CD4-positive, alpha-beta T cell treated with Interleukin-2 at 100 ng/mL for 4 hours (primary cell): ENCODE measurements around the gene MAP3K20.
"Not testable (repeated sequence)": the region's sequence is repeated elsewhere in the genome, so short reads cannot be mapped to it uniquely, and the experiment has no call there.

Experiments
- DNase-seq: peaks from one replicate; pipeline ENCODE4 v3.0.0-alpha.2; 2020; ENCODE audit warnings: low spot score

Gene MAP3K20

DNA sequence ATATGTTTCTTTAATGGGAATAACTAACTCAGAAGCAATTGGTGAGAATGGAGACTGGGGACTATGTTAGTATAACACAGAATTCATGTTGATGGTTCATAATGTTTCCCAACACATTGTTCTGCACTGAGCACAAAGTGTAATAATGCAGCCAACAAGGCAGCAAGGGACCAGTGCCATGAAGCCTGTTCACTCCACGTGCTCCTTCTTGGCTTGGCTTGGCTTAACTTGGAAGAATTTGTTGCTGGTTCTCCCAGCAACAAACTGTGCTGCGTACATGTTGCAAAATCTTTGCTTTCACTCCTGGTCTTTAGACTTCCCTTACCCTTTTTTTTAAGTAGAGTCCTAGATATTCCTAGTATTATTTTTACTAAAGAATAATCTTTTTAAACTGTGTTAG, 129.7 kb downstream of the MAP3K20 start:
- DNase-seq: no peak

DNA sequence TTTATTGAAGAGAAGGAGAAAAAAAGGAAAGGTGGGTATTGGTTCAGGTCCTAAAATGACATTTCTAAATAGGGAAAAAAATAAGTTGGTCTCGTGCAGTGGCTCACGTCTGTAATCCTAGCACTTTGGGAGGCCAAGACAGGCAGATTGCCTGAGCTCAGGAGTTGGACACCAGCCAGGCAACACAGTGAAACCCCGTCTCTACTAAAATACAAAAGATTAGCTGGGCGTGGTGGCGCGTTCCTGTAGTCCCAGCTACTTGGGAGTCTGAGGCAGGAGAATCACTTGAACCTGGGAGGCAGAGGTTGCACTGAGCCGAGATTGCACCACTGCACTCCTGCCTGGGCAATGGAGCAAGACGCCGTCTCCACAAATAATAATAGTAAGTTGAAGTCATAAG, 131.5 kb downstream of the MAP3K20 start:
- not testable (repeated sequence) for DNase-seq

DNA sequence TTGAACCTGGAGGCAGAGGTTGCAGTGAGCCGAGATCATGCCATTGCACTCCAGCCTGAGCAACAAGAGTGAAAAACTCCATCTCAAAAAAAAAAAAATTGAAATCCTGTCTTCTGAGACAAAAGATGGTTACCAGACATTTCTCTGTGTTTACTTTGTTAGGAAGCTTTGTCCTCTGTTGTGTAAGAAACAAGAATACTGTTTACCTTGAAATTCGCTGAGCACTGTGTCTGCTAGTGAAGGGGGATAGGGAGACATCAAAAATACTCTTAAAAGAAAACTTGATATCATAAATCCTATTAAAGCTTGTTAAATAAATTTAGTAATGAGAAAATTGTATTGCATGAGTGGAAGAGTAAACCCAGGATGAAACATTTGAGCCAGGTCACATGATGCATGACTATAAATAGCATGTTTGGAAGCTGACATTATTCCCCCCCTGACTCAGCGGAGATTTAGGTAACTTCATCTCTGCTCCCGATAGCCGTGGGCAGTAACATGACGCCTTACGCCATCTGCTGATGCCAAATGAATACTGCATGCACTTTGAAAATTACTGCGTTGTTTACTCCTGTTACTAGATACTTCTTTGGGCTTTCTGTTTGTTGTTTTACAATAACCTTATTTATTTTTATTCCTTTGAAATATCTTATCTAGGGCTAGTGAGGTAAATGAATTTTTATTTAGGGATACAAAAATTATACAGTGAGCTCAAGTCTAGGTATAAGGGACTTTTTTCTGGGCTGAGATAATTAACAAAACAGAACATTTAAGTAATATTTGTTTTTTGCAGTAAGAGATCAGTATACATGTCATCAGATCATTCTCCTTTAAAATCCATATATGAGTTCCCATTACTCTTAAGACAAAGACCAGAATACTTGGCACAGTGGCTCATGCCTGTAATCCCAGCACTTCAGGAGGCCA, 134.9 kb downstream of the MAP3K20 start:
- DNase-seq: peak; percentile 55

DNA sequence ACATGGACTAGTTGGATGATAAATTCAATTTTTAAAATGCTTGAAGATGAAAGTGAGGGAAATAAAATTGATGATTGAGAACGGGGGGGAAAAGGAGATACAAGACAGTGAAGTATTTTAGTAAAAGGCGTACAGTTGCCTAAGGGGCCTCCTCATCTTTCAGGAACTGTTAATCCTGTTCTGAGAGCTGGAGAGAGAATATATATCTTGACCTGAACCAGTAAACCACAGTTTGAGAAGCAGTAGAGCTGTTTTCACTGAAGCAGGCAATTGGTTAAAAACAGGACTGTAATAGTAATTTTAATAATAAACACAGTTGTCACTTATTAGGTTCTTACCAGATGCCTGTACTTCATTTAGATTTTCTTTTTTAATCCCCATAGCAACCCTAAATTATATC, 137.5 kb downstream of the MAP3K20 start:
- DNase-seq: no peak

DNA sequence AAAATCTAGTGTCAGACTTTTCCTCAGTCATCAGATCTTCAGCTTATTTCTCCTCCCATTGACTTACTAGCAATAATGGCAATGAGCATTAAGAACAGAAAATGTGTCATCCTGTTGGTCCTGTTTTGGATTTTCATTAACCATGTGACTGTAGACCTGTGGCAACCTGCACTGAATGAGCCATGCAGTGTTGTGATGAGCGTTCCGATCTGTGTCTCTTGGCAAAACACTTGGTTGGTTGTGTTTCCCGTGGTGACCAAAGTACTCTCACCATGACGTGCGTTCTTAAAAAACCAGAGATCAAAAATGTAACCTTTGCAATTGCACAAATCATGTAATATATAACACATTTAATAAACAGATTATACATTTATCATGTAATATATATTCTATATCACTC, 138.6 kb downstream of the MAP3K20 start:
- DNase-seq: no peak

DNA sequence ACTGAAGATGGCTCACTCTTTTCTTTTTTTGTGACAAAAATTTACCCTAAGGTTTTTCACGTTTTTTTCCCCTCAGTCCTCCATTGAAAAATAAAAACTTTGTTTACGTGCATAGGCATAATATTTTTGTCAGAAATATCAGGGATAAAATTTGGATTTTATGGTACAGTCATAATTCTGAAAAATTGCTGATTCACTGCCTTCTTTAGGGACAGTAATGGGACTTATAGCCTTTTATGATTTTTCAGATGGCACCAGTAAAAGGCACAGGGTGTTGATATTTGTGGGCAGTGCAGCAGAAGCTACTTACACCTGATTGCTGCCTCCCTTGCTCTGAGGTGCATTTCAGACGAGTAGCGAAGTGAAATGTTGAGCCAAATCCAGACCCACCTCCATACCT, 139.7 kb downstream of the MAP3K20 start:
- DNase-seq: no peak

DNA sequence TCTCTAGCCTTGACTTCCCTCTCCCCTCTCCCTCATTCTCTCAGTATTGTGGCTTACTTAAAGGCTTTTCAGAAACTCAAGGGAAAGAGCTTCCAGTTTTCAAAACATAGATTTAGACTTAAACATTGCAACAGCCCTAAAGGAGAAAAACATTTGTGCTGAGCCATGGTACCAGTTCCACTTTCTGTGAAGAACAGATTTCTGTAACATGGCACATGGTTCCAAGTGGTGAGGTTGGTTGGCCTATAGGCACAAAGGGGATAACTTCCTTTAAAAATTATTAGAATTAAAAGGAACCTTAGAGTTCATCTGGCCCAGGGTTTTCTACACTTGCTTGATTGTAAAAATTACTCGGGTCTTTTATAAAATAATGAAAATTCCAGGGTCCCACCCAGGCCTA, 140.4 kb downstream of the MAP3K20 start:
- no peak for DNase-seq

DNA sequence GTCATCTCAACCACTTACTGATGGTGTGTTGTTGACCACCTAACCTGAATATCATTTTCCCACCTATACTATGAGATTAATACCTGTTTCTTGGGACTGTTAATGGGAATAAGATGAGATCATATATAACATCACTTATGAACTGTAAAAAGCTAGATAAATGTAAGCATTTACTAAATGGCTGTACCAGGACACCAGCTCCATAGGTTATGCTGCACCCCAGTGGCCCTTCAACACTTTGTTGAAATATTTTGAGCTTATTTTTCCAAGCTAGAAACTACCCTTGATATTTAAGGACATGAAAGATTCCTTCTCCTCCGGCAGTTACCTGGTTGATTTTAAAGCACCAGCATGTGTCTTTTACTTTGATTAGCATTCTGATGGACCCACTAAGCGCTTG, 141.0 kb downstream of the MAP3K20 start:
- DNase-seq: no peak

DNA sequence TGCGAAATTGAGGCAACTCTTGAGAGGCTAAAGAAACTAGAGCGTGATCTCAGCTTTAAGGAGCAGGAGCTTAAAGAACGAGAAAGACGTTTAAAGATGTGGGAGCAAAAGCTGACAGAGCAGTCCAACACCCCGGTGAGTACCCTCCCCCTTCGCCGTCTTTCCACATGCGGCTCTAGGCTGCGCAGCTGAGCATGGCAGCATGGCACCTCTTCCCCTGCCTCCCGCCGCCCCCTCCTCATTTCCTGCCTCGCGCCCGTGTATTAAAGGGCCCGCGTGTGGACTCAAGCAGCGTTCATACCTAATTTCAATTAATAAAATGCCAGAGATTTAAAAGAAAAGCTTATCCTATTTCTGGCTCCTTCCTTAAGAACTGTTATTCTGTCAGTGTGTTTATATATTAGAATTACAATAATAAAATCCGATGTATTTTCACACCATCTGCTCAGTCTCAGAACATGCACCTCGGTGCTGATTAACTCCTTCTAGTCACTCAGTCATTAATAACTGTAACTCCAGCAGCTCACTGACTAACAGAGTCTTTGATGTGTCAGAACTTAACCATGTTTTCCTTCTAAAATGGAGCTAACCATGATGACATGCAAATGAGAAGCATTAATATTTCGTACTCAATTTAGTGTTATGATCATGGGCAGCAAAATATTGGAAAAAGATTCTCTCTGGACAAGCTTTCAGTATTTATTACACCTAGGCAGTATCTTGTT, 141.6 kb downstream of the MAP3K20 start:
- DNase-seq: no peak

DNA sequence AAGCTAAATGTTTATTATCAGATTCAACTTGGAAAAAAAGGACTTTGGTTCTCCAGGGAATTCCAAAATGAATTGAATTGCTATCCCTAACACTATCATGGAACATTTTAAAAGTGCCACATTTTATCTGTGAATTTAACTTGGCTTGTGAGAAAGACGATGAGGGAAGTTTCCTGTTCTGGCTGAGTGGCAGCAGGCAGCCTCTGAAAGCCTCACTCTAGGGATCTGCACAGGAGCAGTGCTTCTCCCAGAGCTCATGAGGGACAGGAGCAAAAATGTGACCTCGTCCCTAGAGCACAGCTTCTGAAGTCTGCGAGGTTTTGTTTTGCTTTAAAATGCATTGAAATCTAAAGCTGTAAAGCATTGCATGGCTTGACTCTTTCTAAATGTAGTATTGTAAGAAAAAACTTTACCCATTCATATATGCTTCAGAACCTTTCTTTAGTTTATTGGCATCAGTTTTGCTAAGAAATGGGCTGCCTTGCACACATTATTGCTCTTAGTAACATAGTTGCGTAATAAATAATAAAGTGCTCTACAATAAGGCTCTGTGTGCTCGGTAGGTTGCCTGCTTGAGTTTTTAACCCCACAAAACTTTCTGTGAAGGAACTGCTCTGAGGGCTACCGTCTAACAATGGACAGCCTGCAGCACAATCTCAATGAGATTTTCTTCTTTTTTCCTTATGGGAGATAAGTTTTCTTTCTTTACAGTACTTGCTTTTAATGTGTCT, 142.8 kb downstream of the MAP3K20 start:
- no peak for DNase-seq

DNA sequence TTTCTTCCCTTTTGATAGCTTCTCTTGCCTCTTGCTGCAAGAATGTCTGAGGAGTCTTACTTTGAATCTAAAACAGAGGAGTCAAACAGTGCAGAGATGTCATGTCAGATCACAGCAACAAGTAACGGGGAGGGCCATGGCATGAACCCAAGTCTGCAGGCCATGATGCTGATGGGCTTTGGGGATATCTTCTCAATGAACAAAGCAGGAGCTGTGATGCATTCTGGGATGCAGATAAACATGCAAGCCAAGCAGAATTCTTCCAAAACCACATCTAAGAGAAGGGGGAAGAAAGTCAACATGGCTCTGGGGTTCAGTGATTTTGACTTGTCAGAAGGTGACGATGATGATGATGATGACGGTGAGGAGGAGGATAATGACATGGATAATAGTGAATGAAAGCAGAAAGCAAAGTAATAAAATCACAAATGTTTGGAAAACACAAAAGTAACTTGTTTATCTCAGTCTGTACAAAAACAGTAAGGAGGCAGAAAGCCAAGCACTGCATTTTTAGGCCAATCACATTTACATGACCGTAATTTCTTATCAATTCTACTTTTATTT, 145.6 kb downstream of the MAP3K20 start:
- no peak for DNase-seq

DNA sequence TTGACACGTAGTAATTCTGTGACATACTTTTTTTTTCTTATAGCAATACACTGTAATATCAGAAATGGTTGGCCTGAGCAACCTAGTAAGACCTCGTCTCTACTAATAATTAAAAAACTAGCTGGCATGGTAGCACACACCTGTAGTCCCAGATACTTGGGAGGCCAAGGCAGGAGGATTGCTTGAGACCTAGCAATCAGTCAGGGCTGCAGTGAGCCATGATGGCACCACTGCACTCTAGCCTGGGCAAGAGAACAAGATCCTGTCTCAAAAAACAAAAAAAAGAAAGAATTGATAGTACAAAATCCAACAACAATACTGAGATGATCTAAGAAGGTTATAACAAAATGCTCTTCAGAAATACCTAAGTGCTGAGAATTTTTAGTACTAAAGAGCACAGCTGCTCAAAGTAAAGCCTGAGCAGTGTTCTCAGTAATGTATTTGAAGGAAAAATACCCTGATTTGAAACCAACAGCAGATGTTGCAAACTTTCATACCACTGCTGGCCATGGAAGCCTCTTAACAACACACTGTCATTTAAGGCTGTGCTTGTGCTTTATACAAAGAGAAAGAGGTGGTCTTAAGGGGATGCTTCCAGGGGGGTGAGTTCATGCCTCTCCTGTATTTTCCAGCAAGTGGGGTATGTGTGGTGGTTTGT, 146.4 kb downstream of the MAP3K20 start:
- DNase-seq: no peak

DNA sequence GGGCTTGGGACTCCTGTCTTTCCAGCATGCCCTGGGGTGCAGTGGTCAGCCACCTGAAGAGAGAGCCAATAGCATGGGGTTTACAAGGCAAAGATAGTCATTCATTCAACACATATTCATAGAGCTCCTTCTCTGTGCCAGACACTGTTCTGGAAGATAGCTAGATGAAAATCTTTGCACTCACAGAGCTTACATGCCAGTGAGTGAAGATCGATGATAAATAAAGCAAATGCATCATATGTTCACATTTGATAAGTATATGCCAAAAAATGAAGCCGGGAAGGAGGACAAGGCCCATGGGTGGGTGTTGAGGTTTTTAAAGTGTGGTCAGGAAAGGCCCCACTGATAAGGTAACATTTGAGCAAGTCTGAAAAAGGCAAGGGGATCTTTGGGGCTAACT, 148.2 kb downstream of the MAP3K20 start:
- no peak for DNase-seq

DNA sequence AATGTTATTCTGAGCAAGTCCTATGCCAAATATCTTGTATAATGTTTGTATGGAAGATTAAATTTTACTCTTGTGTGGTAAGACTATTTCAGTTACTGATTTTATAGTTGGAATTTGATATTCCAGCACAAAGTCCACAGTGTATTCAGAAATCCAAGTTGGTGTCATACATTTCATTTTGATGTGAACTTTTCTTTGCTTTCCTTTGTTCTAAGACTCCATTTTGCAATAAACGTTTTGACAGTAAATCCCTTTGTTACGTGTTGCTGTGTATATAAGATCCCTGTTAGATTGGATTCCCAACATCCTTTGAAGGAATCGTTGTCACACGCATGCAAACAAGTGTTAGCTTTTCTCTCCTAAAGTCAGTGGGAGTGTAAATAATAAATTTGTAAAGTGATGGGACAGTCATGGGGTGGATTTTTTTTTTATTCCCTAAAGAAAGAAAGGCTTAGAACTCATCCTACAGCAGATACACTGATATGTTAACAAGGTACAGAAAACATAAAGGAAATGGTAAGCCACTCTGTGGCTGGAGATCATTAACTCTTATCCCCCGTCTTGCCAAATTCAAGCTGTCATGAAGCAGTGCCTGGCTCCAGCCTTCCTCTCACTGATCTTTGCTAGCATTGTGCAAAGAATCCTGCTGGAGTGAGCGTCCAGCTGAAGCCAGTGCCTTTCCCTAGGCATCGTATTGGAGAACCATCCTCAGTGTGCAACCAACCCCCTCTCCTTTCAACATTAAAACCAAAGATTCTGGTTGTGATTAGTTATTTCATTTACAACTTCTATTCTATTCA, 151.5 kb downstream of the MAP3K20 start:
- DNase-seq: no peak

DNA sequence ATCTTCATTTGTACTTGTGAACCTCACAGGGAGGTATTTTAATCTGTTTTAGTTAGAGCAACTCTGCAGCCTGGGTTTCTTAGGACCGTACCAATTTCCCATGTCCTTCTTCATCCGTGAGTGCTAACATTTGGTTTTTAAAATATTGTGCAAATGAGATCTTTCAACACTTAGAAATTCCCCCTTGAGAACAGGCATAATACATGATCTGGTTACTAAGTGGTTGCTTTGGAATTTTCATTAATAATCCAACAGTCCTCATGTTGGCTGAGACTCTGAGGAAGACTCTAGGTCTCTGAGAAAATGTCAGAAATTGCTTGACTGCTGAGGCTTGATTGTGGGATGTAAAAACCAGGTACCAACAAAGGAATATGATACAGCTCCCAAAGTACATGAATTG, 153.4 kb downstream of the MAP3K20 start:
- DNase-seq: no peak

DNA sequence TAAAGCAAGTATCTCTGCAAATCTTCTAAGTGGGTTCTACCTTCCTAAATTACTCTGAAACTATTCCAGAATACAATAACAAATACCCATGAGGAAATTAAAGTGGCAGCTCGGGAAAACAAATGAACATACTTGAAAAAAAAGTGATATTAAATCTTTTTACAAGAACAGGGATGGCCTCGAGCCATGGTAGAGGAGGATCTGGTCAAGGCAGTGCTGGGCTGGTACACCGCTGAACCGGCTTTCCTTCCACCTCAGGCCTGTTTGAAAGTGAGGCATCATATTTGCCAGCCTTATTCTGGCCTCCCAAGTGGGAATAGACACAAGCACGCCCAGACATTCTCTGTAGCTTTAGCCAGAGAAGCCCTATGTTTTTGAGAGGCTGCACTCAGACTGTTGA, 154.5 kb downstream of the MAP3K20 start:
- DNase-seq: no peak

DNA sequence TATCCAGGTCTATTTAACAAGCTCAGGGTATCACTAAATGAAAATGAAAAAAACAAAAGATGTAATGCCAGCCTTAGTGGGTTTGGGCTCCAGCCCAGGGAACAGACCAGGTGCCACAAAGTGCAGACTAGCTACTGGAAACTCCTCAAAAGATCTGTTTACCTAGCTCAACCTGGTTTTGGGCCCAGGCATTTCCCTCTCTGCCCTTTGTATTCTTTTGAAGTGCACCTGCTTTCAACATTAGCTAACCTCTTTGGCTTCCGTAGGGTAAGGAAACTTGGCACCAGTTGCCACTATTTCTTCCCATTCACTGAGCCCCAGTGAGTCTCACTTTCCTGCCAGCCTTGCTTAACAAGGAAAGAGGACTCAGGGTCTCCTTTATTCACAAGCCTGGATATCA, 155.4 kb downstream of the MAP3K20 start:
- no peak for DNase-seq

DNA sequence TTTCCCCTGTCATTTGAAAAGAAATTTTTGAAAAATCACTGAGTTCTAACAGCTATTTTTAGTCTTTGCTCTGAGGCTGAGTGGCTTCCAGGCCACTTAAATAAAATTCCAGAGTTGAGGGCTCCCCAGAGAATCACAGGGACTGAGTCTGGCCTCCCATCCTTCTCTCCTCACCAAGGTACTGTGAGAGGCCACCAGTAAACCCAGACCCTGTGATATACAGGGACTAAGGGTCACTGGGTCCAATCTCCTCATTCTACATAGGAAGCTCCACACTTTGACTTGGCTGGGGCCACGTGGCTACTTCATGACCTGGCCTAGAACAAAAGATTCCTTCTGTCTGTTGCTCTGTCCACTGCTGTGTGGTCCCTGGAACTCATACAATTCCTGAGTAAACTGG, 155.8 kb downstream of the MAP3K20 start:
- DNase-seq: no peak

DNA sequence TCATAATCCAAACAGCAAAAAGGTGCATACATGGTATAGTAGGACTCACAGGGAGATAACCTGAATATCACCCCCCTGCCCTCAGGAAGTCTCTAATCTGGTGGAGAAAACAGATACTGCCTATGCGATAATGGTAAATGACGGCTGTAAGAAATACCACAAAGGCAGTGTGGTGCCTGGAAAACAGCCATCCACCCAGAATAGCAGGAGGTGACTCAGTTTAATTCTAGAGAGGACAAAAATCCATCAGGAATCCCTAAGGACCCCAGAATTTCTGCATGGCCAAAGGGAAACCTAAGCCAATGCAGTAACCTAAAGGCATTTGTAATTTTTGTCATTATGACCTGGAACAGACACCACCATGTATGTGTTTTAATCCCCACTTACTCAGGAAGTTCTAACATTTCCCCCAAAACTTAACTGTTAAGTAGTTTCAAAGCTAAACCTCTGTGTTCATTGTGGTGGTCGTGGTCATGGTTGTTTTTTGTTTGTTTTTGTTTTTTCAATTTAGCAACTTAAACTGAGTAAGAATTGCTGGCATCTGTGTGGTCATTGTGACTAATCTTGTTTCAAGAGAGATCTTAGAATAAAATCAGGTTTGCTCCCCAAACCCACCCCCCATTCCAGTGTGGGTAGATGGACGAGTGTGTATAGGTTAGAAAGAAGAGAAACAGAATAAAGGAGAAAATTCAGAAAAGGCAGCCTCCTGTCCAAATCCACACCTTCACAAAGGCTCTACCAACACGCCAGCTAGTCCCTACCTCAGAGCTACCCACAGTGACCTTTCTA, 157.5 kb downstream of the MAP3K20 start:
- DNase-seq: no peak
